ENCODE data around the gene SLC24A4. TPM values are rescaled to one million over a fixed set of nuclear protein-coding genes. Genes with fewer than 3 reads are reported as not detected.

The SLC24A4 gene, protein sequence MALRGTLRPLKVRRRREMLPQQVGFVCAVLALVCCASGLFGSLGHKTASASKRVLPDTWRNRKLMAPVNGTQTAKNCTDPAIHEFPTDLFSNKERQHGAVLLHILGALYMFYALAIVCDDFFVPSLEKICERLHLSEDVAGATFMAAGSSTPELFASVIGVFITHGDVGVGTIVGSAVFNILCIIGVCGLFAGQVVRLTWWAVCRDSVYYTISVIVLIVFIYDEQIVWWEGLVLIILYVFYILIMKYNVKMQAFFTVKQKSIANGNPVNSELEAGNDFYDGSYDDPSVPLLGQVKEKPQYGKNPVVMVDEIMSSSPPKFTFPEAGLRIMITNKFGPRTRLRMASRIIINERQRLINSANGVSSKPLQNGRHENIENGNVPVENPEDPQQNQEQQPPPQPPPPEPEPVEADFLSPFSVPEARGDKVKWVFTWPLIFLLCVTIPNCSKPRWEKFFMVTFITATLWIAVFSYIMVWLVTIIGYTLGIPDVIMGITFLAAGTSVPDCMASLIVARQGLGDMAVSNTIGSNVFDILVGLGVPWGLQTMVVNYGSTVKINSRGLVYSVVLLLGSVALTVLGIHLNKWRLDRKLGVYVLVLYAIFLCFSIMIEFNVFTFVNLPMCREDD
- total RNA-seq (0.66 TPM), polyA plus RNA-seq (0.80 TPM)
- long read RNA-seq, donor 1 = 0 reads
- long read RNA-seq, donor 2 = 0 reads
- long read RNA-seq, donor 3 = 0 reads
- long read RNA-seq, donor 4 = 0 reads
- long read RNA-seq, donor 5 = 0 reads
- long read RNA-seq, donor 6 = 0 reads
- long read RNA-seq, donor 7 = 0 reads
- long read RNA-seq, donor 8 = 0 reads
- long read RNA-seq, donor 9 = 0 reads
- long read RNA-seq, donor 10 = 0 reads

DNA sequence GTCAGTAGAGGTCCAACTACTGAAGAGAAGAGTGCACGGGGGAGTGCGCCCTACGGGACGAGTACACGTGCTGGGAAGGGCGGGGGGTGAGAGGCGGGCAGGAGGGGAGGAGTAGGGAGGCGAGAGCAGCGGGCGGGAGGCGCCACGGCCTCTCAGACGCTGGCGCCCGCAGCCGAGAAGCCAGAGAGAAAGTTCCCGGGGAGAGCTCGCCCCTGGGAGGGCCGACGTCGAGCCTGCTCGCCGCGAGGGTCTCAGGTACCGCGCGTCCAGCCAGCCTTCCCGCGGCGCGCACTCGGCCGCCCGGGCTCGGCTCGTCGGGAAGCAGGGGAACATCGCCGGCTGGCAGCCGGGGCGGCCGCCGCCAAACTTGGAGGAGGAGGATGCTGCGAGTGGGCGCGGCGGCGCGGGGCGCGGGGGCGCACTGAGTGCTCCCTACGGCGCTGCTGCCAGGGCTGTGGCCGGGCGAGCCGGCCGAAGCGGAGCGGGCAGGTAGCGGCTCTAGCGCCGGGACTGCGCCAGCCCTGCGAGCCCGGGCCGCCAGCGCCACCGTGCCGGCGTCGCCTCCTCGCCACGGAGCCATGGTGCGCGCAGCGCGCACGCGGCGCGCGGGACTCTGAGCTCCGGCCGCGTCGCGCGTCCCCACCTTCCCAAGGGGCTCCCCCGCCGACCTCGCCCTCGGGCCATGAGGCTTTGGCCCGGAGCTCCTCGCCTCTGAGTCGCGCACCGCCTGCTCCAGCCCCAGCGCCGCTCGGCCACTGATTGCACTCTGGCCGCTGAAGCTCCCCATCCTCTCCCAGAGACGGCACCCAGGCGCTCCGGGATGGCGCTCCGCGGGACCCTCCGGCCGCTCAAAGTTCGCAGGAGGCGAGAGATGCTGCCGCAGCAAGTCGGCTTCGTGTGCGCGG lies at the start of gene SLC24A4:
TSS of gene SLC24A4 (plus strand) at position 155 of the 905 bp plus-strand sequence. CDS start at position 821, 666 bp downstream.
- 2% methylated on average over 117 of the region's 117 CpGs for WGBS
- peaks cover 0 to 2% of the 10 kb centered on the region in 2 donors for H3K4me1 ChIP-seq (ENCODE audit: control insufficient read depth in 2 of 2, insufficient read depth in 2 of 2, low read length in 2 of 2)
- H3K9me3 ChIP-seq (ENCODE audit: control insufficient read depth in 2 of 2, insufficient read depth in 1 of 2, low read length in 1 of 2) = peaks cover 0 to 4% of the 10 kb centered on the region in 2 donors
- H3K27me3 ChIP-seq (ENCODE audit: control insufficient read depth in 2 of 2, insufficient read depth in 1 of 2, low read length in 1 of 2) = peaks cover 52 to 96% of the 10 kb centered on the region in 2 donors
- peak within 1 kb of the TSS in 1 of 2 donors; percentile 31 for H3K4me3 ChIP-seq (ENCODE audit: low read length in 2 of 2)
- H3K27ac ChIP-seq (ENCODE audit: low read depth in 1 of 2, low read length in 1 of 2) = no peak within 1 kb of the TSS
- DNase-seq (ENCODE audit: low read depth in 6 of 9, low spot score in 9 of 9) = peak in 2 of 9 donors; percentile 8 to 14
- no peaks in the 10 kb centered on the region for H3K36me3 ChIP-seq (ENCODE audit: control insufficient read depth in 2 of 2, insufficient read depth in 2 of 2, low read length in 1 of 2)

DNA sequence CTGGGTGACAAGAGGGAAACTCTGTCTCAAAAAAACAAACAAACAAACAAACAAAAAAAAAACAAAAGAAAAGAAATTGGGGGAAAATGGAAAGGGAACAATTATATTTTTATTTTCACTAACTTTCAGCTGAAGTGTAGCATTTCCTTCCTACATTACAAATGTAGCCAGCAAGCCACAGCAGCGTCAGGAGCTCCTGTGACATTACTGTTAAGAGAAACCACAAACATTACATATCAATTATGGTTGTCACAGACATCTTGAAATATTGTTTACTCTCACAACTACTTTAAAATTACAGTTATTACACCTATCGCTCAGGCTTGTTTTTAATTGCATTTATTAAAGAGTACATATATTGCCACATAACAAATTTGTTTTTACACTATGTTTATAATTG lies 49.8 kb upstream of the SLC24A4 start:
- peak in 1 of 9 donors; percentile 19 for DNase-seq (ENCODE audit: low read depth in 6 of 9, low spot score in 9 of 9)
- H3K36me3 ChIP-seq (ENCODE audit: control insufficient read depth in 2 of 2, insufficient read depth in 2 of 2, low read length in 1 of 2) = no peaks in the 10 kb centered on the region
- H3K4me3 ChIP-seq (ENCODE audit: low read length in 2 of 2) = no peak overlapping the region
- no peaks in the 10 kb centered on the region for H3K9me3 ChIP-seq (ENCODE audit: control insufficient read depth in 2 of 2, insufficient read depth in 1 of 2, low read length in 1 of 2)
- WGBS = 26% methylated on average over 2 of the region's 2 CpGs
- no peak overlapping the region for H3K27ac ChIP-seq (ENCODE audit: low read depth in 1 of 2, low read length in 1 of 2)
- no peaks in the 10 kb centered on the region for H3K4me1 ChIP-seq (ENCODE audit: control insufficient read depth in 2 of 2, insufficient read depth in 2 of 2, low read length in 2 of 2)
- no peaks in the 10 kb centered on the region for H3K27me3 ChIP-seq (ENCODE audit: control insufficient read depth in 2 of 2, insufficient read depth in 1 of 2, low read length in 1 of 2)

DNA sequence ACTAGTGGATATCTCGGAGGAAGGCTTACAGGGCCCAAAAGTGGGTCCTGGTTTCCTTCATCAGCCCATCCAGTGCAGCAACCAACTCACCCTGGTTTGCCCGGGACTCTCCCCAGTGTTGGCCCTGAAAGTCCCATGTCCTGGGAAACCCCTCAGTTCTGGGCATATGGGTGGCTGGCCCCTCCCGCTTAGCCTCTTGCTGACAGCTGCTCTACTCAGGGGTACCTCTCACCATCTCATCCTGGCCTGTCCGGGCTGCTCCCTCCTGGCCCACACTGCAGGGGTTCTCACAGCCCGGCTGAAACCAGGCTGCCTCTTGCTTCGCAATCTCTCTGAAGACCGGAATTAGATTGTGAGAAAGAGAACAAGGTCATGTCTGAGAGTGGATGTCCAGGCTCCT lies 48.9 kb upstream of the SLC24A4 start:
- WGBS = over 99% methylated on average over 7 of the region's 7 CpGs

DNA sequence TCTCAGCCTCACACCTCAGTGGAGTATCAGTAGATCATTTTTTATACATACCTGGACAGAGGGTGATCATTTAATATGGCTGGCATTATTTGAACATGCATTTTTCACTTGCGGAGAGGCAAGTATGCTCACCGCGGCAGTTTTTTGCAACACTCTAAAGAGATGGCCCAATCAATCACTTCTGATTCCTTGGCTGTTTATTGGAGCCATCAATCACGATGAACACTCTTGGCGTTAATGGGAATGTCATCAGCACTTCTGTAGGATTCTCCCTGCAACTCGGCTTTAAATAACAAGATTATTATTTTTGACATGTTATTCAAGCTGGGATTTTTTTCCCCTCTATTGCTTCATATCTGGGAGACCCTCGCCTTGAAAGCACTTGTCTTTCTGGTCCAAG lies 46.9 kb upstream of the SLC24A4 start:
- WGBS = 96% methylated on average over 7 of the region's 7 CpGs
- H3K4me3 ChIP-seq (ENCODE audit: low read length in 2 of 2) = no peak overlapping the region
- no peaks in the 10 kb centered on the region for H3K9me3 ChIP-seq (ENCODE audit: control insufficient read depth in 2 of 2, insufficient read depth in 1 of 2, low read length in 1 of 2)
- H3K27me3 ChIP-seq (ENCODE audit: control insufficient read depth in 2 of 2, insufficient read depth in 1 of 2, low read length in 1 of 2) = no peaks in the 10 kb centered on the region
- H3K36me3 ChIP-seq (ENCODE audit: control insufficient read depth in 2 of 2, insufficient read depth in 2 of 2, low read length in 1 of 2) = no peaks in the 10 kb centered on the region
- H3K27ac ChIP-seq (ENCODE audit: low read depth in 1 of 2, low read length in 1 of 2) = no peak overlapping the region
- no peak for DNase-seq (ENCODE audit: low read depth in 6 of 9, low spot score in 9 of 9)
- H3K4me1 ChIP-seq (ENCODE audit: control insufficient read depth in 2 of 2, insufficient read depth in 2 of 2, low read length in 2 of 2) = peaks cover under 1 to 9% of the 10 kb centered on the region in 2 donors

More for the DNA sequence above, 48.9 kb upstream of the SLC24A4 start:
- Histone ChIP-seq H3K4me3 (ENCODE audit: low read length in 2 of 2) (no peak overlapping the region), H3K27ac (ENCODE audit: low read depth in 1 of 2, low read length in 1 of 2) (no peak overlapping the region), H3K9me3 (ENCODE audit: control insufficient read depth in 2 of 2, insufficient read depth in 1 of 2, low read length in 1 of 2) (no peaks in the 10 kb centered on the region), H3K36me3 (ENCODE audit: control insufficient read depth in 2 of 2, insufficient read depth in 2 of 2, low read length in 1 of 2) (no peaks in the 10 kb centered on the region), H3K4me1 (ENCODE audit: control insufficient read depth in 2 of 2, insufficient read depth in 2 of 2, low read length in 2 of 2) (no peaks in the 10 kb centered on the region), H3K27me3 (ENCODE audit: control insufficient read depth in 2 of 2, insufficient read depth in 1 of 2, low read length in 1 of 2) (no peaks in the 10 kb centered on the region)
- DNase-seq (ENCODE audit: low read depth in 6 of 9, low spot score in 9 of 9) = no peak

DNA sequence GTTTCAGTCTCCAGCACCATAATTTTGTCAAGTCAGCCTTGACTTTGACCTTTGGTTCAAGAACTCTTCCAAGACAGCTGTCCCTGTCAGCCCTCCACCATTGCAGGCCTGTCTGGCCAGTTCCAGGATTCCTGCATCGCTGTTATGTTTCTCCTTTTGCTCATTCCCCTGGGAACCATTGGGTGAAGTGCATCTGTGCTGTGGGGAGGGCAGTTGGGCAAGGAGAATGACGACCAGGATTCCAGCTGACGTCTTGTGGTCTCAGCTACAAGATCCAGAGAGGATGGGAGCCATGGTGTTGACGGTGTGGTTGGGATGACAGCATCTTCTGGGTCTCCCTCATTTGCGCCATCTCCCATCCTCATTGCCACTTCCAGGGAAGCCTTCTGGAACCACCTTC lies 45.9 kb upstream of the SLC24A4 start:
- H3K9me3 ChIP-seq (ENCODE audit: control insufficient read depth in 2 of 2, insufficient read depth in 1 of 2, low read length in 1 of 2) = no peaks in the 10 kb centered on the region
- 95% methylated on average over 5 of the region's 5 CpGs for WGBS
- no peak overlapping the region for H3K27ac ChIP-seq (ENCODE audit: low read depth in 1 of 2, low read length in 1 of 2)
- H3K36me3 ChIP-seq (ENCODE audit: control insufficient read depth in 2 of 2, insufficient read depth in 2 of 2, low read length in 1 of 2) = no peaks in the 10 kb centered on the region
- H3K4me1 ChIP-seq (ENCODE audit: control insufficient read depth in 2 of 2, insufficient read depth in 2 of 2, low read length in 2 of 2) = peaks cover 3 to 14% of the 10 kb centered on the region in 2 donors
- H3K27me3 ChIP-seq (ENCODE audit: control insufficient read depth in 2 of 2, insufficient read depth in 1 of 2, low read length in 1 of 2) = no peaks in the 10 kb centered on the region
- no peak for DNase-seq (ENCODE audit: low read depth in 6 of 9, low spot score in 9 of 9)
- H3K4me3 ChIP-seq (ENCODE audit: low read length in 2 of 2) = no peak overlapping the region

DNA sequence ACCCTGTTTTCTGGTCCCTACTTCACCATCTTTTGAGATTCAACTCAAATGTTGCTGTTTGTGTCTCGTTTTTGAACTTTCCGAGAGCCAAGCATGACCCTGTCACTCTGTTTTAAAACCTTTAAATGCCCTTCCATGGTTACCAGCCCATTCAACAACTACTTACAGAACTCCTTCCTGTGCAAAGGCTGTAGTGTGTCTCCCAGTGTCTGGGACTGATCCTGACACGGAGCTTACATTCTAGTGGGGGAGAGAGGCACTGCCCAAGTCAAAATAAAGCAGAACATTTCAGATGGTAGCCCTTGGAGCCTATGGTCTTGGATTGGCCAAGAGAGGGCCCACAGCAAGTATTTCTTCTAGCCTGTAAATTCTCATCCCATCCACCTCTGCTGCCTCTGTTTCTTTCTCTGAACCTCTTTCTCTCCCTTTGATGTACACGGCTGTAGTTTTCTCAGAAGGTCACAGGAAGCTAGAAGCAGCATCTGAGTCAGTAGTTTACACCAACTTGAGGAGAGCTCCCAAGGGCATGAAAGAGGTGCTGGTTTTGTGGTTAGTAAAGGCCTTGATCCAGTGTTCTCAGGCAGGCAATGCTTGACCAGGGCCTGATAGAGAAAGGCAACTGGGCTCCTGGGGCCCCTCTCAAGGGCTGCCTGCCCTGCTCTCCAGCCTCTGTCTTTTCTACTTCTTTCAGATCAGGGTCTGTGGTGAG lies 42.3 kb upstream of the SLC24A4 start:
- DNase-seq (ENCODE audit: low read depth in 6 of 9, low spot score in 9 of 9) = peak; percentile 20 to 79 (median 36)
- Histone ChIP-seq H3K4me3 (ENCODE audit: low read length in 2 of 2) (no peak overlapping the region), H3K36me3 (ENCODE audit: control insufficient read depth in 2 of 2, insufficient read depth in 2 of 2, low read length in 1 of 2) (no peaks in the 10 kb centered on the region), H3K4me1 (ENCODE audit: control insufficient read depth in 2 of 2, insufficient read depth in 2 of 2, low read length in 2 of 2) (peaks cover 3 to 14% of the 10 kb centered on the region in 2 donors), H3K9me3 (ENCODE audit: control insufficient read depth in 2 of 2, insufficient read depth in 1 of 2, low read length in 1 of 2) (no peaks in the 10 kb centered on the region), H3K27me3 (ENCODE audit: control insufficient read depth in 2 of 2, insufficient read depth in 1 of 2, low read length in 1 of 2) (no peaks in the 10 kb centered on the region), H3K27ac (ENCODE audit: low read depth in 1 of 2, low read length in 1 of 2) (no peak overlapping the region)
- 67% methylated on average over 4 of the region's 4 CpGs for WGBS

DNA sequence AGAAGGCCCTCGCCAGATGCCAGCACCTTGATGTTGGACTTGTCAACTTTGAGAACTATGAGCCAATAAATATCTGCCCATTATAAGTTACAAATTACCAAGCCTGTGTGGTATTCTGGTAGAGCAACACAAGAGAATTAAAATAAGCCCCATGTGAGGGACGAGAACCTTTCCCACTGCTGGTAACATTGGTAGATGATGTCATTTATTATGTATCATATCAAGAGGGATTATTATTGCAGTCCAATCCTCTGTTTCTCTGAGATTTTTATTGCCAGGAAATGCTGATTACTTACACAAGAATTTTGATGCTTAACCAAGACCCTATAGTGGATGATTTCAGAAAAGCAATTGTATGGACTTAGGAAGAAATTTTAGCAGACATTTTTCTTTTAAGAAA lies 40.3 kb upstream of the SLC24A4 start:
- Histone ChIP-seq H3K9me3 (ENCODE audit: control insufficient read depth in 2 of 2, insufficient read depth in 1 of 2, low read length in 1 of 2) (no peaks in the 10 kb centered on the region), H3K36me3 (ENCODE audit: control insufficient read depth in 2 of 2, insufficient read depth in 2 of 2, low read length in 1 of 2) (no peaks in the 10 kb centered on the region), H3K27ac (ENCODE audit: low read depth in 1 of 2, low read length in 1 of 2) (no peak overlapping the region), H3K4me3 (ENCODE audit: low read length in 2 of 2) (no peak overlapping the region), H3K4me1 (ENCODE audit: control insufficient read depth in 2 of 2, insufficient read depth in 2 of 2, low read length in 2 of 2) (peaks cover 3 to 14% of the 10 kb centered on the region in 2 donors), H3K27me3 (ENCODE audit: control insufficient read depth in 2 of 2, insufficient read depth in 1 of 2, low read length in 1 of 2) (no peaks in the 10 kb centered on the region)
- WGBS = 94% methylated on average over 2 of the region's 2 CpGs
- DNase-seq (ENCODE audit: low read depth in 6 of 9, low spot score in 9 of 9) = no peak

DNA sequence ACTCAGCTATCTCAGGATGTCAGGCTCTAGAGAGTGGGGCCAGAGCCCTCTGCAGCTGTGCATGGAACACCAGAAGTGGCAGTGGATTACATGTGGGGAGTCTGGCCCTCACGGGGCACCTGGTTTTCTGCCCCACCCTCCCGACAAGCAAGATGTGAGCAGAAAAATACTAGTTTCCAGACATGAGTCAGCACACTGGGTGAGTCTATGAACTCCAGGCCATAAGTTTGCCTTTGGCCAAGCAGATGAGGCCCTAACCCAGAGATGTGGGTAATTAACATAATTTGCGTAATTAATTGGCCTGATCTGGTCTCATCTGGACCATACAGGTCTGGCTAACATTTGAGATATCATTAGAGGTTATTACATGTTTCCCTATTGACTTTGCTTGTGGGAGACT lies 37.7 kb upstream of the SLC24A4 start:
- no peak overlapping the region for H3K4me3 ChIP-seq (ENCODE audit: low read length in 2 of 2)
- H3K27ac ChIP-seq (ENCODE audit: low read depth in 1 of 2, low read length in 1 of 2) = no peak overlapping the region
- peaks cover 2 to 7% of the 10 kb centered on the region in 2 donors for H3K27me3 ChIP-seq (ENCODE audit: control insufficient read depth in 2 of 2, insufficient read depth in 1 of 2, low read length in 1 of 2)
- no peaks in the 10 kb centered on the region for H3K36me3 ChIP-seq (ENCODE audit: control insufficient read depth in 2 of 2, insufficient read depth in 2 of 2, low read length in 1 of 2)
- H3K4me1 ChIP-seq (ENCODE audit: control insufficient read depth in 2 of 2, insufficient read depth in 2 of 2, low read length in 2 of 2) = peaks cover 3 to 13% of the 10 kb centered on the region in 2 donors
- H3K9me3 ChIP-seq (ENCODE audit: control insufficient read depth in 2 of 2, insufficient read depth in 1 of 2, low read length in 1 of 2) = no peaks in the 10 kb centered on the region
- 83% methylated on average over 3 of the region's 3 CpGs for WGBS
- no peak for DNase-seq (ENCODE audit: low read depth in 6 of 9, low spot score in 9 of 9)
